A549 (cell line): ENCODE results near the gene BNC2. TPM values are rescaled to one million over a fixed set of nuclear protein-coding genes. Genes with fewer than 3 reads are reported as not detected.

Source experiments
- ATAC-seq, 2 experiments: fragments of 200-7000 bp in 1 of 2; fragments of >200 bp in 1 of 2; cut with Nextera tagmentation in 1 of 2; cut with Tn5 transposase in 1 of 2; 3 replicates each; pipeline versions ENCODE4 v1.8.0 to v1.9.1; 2018 to 2020; ENCODE audit warnings: mild to moderate bottlenecking in 1 of 2, moderate library complexity in 1 of 2
- CTCF ChIA-PET: fragments of 300-600 bp; sonication (Branson Sonifier 250); formaldehyde crosslinking; extraction: SDS; loops from one replicate; lab custom pipeline; 2021; ENCODE audit warnings: antibody characterized with exemption, inconsistent platforms; lab: Yijun Ruan, JAX
- POLR2A ChIA-PET: fragments of 350-600 bp; formaldehyde crosslinking; extraction: SDS; loops from one replicate; lab custom pipeline; 2021; ENCODE audit warnings: antibody characterized with exemption, inconsistent platforms; lab: Yijun Ruan, JAX
- DNase-seq, 2 experiments: peaks; one replicate each; pipeline versions ENCODE4 v3.0.0 to v3.0.0-alpha.2; 2011 to 2016; ENCODE audit warnings: low read depth in 1 of 2, low spot score in 1 of 2
- FAIRE-seq: peaks from 2 replicates; lab custom pipeline; 2011; peaks lifted over from hg19 to GRCh38; lab: Jason Lieb, UNC
- H3K27ac ChIP-seq, 2 experiments: fragments of >200 bp; sonication (Bioruptor Twin); formaldehyde crosslinking; 3 replicates each; pipeline ENCODE4 v1.5.1; 2016 to 2017
- H3K4me1 ChIP-seq: fragments of >200 bp; sonication (Bioruptor Twin); formaldehyde crosslinking; 3 replicates; pipeline ENCODE4 v1.6.1; 2016
- H3K4me2 ChIP-seq: fragments of >200 bp; sonication (Bioruptor Twin); formaldehyde crosslinking; 3 replicates; pipeline ENCODE4 v1.6.1; 2016
- H3K4me3 ChIP-seq: fragments of >200 bp; sonication (Bioruptor Twin); formaldehyde crosslinking; 3 replicates; pipeline ENCODE4 v1.5.1; 2016
- H3K9me3 ChIP-seq: fragments of >200 bp; sonication (Bioruptor Twin); formaldehyde crosslinking; 3 replicates; pipeline ENCODE4 v1.6.1; 2016
- BHLHE40 ChIP-seq: IDR thresholded peaks from 2 replicates; pipeline ENCODE4 v1.6.1; 2012; ENCODE audit warnings: low read depth, low read length, inconsistent platforms
- CBX2 ChIP-seq: fragments of 200-600 bp; sonication (generic); IDR thresholded peaks from 2 replicates; pipeline ENCODE4 v1.6.1; 2016; ENCODE audit warnings: low read depth, mild to moderate bottlenecking, borderline replicate concordance
- CBX8 ChIP-seq: fragments of 200-600 bp; sonication (generic); IDR thresholded peaks from 2 replicates; pipeline ENCODE4 v1.6.1; 2016
- CHD2 ChIP-seq: fragments of 150-350 bp; IDR thresholded peaks from 2 replicates; pipeline ENCODE4 v1.6.1; 2014; ENCODE audit warnings: low read length; ENCODE audit not compliant: partially characterized antibody
- EHF ChIP-seq: fragments of 250-450 bp; sonication (Bioruptor Pico); IDR thresholded peaks from 2 replicates; pipeline ENCODE4 v1.5.0; 2020; ENCODE audit warnings: mild to moderate bottlenecking
- EHMT2 ChIP-seq: fragments of 200-600 bp; sonication (generic); IDR thresholded peaks from 2 replicates; pipeline ENCODE4 v1.6.1; 2016; ENCODE audit warnings: antibody characterized with exemption, low read depth, mild to moderate bottlenecking, moderate library complexity
- EP300 ChIP-seq, 2 experiments: fragments of >200 bp; sonication (Bioruptor Twin); formaldehyde crosslinking; IDR thresholded peaks; 2 replicates in 1 of 2; 3 replicates in 1 of 2; pipeline ENCODE4 v1.6.1; 2016 to 2017
- FOSB ChIP-seq: fragments of 250-450 bp; sonication (Bioruptor Pico); IDR thresholded peaks from 2 replicates; pipeline ENCODE4 v1.5.0; 2020; ENCODE audit warnings: mild to moderate bottlenecking, moderate library complexity
- FOSL2 ChIP-seq, 2 experiments: fragments of 450-650 bp in 1 of 2; fragments of >200 bp in 1 of 2; sonication (Bioruptor Twin) in 1 of 2; formaldehyde crosslinking; IDR thresholded peaks; 2 replicates each; pipeline versions ENCODE4 v1.5.0 to v1.6.1; 2016 to 2020; ENCODE audit warnings: mild to moderate bottlenecking in 1 of 2, moderate library complexity in 1 of 2
- HDAC2 ChIP-seq: fragments of 200-600 bp; sonication (generic); IDR thresholded peaks from 2 replicates; pipeline ENCODE4 v1.6.1; 2016
- JUNB ChIP-seq: fragments of >200 bp; sonication (Bioruptor Twin); formaldehyde crosslinking; IDR thresholded peaks from 2 replicates; pipeline ENCODE4 v1.6.1; 2016
- MAFK ChIP-seq: fragments of 450-650 bp; IDR thresholded peaks from 2 replicates; pipeline ENCODE4 v1.6.1; 2014; ENCODE audit not compliant: partially characterized antibody
- NPAS2 ChIP-seq: fragments of 250-450 bp; sonication (Bioruptor Pico); IDR thresholded peaks from 2 replicates; pipeline ENCODE4 v1.8.0; 2022; ENCODE audit warnings: mild to moderate bottlenecking, moderate library complexity, borderline replicate concordance
- NR3C1 ChIP-seq: fragments of >200 bp; sonication (Bioruptor Twin); formaldehyde crosslinking; IDR thresholded peaks from 3 replicates; pipeline ENCODE4 v1.6.1; 2017
- PHF8 ChIP-seq: fragments of 200-600 bp; sonication (generic); IDR thresholded peaks from 2 replicates; pipeline ENCODE4 v1.6.1; 2016; ENCODE audit warnings: low read depth, mild to moderate bottlenecking, antibody characterized with exemption, moderate library complexity, borderline replicate concordance
- POLR2A ChIP-seq: IDR thresholded peaks from 2 replicates; pipeline ENCODE4 v1.6.1; 2012; ENCODE audit warnings: mild to moderate bottlenecking, low read length
- RARB ChIP-seq: fragments of 250-450 bp; sonication (Bioruptor Pico); IDR thresholded peaks from 2 replicates; pipeline ENCODE4 v1.8.0; 2021; ENCODE audit warnings: mild to moderate bottlenecking, moderate library complexity
- RCOR1 ChIP-seq: fragments of 150-350 bp; IDR thresholded peaks from 2 replicates; pipeline ENCODE4 v1.6.1; 2014; ENCODE audit warnings: antibody characterized with exemption, low read length, low read depth
- RFX5 ChIP-seq: fragments of 450-650 bp; IDR thresholded peaks from 2 replicates; pipeline ENCODE4 v1.7.1; 2014; ENCODE audit warnings: antibody characterized with exemption, mild to moderate bottlenecking, moderate library complexity
- SMC3 ChIP-seq: fragments of >200 bp; sonication (Bioruptor Twin); formaldehyde crosslinking; IDR thresholded peaks from 3 replicates; pipeline ENCODE4 v1.6.1; 2018; ENCODE audit warnings: inconsistent platforms
- SREBF2 ChIP-seq: fragments of 450-650 bp; IDR thresholded peaks from 2 replicates; pipeline ENCODE4 v1.6.1; 2014; ENCODE audit warnings: mild to moderate bottlenecking, moderate library complexity
- TFCP2L1 ChIP-seq: fragments of 250-450 bp; sonication (Bioruptor Pico); IDR thresholded peaks from 2 replicates; pipeline ENCODE4 v1.5.0; 2021; ENCODE audit warnings: mild to moderate bottlenecking
- TP53 ChIP-seq: fragments of 250-450 bp; sonication (Bioruptor Pico); IDR thresholded peaks from 2 replicates; pipeline ENCODE4 v1.5.0; 2021; ENCODE audit warnings: mild to moderate bottlenecking, moderate library complexity
- ZFP36 ChIP-seq: fragments of 450-650 bp; IDR thresholded peaks from 2 replicates; pipeline ENCODE4 v1.6.1; 2014; ENCODE audit warnings: borderline replicate concordance; ENCODE audit not compliant: partially characterized antibody
- ZSCAN20 ChIP-seq: fragments of 250-450 bp; sonication (Bioruptor Pico); IDR thresholded peaks from 2 replicates; pipeline ENCODE4 v1.8.0; 2022; ENCODE audit warnings: mild to moderate bottlenecking, moderate library complexity
- WGBS: methylation state at CpG from one replicate; pipeline ENCODE4 v1.1.6; 2017; ENCODE audit errors: missing lambda C conversion rate; 5-methylcytosine and 5-hydroxymethylcytosine counted together
- polyA plus RNA-seq, 4 experiments: library from polyadenylated mRNA; depleted of rRNA in 3 of 4; stranded (reverse); fragments of >200 nt; fragmentation: RNase III in 1 of 4; extraction: RNeasy Plus Mini Kit Qiagen cat#74134 plus additional on column Dnase treatment in 1 of 4; gene quantifications; 2 replicates in 3 of 4; 3 replicates in 1 of 4; pipeline ENCODE4 v1.2.3, GENCODE V29; 2011 to 2017
- TF ChIP-seq, protein P1 (sequence below): fragments of 150-350 bp; IDR thresholded peaks from 2 replicates; pipeline ENCODE4 v1.6.1; 2014; ENCODE audit warnings: low read depth, mild to moderate bottlenecking, low read length
- TF ChIP-seq, protein P2 (sequence below): fragments of 450-650 bp; IDR thresholded peaks from 2 replicates; pipeline ENCODE4 v1.6.1; 2014; ENCODE audit warnings: antibody characterized with exemption
- TF ChIP-seq, protein P3 (sequence below): fragments of >200 bp; sonication (Bioruptor Twin); formaldehyde crosslinking; IDR thresholded peaks from 3 replicates; pipeline ENCODE4 v1.5.1; 2016
- TF ChIP-seq, protein P4 (sequence below): fragments of >200 bp; sonication (Bioruptor Twin); formaldehyde crosslinking; IDR thresholded peaks from 2 replicates; pipeline ENCODE4 v1.6.1; 2016

BNC2 gene
- polyA plus RNA-seq, 2 of the 4 experiments (the other 2 are of a cell fraction) = 6.2 to 7.5 TPM

DNA sequence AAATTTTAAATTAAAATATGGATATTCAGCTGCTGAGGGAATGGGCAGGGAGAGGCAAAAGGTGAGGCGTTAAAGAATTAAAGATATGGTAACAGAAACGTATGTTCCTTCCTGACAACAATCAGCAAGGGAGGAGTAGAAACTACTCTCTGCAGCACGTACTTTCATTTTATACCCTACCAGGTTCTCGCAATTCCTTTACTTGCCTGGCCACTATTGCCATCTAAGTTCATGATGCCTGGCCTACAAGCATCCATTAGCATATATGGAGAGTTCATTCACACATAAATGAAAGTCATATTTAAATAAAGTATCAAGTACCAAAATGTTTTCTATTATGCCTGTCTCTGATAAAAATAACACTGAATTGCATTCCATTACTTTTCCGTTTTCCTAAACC lies 125.1 kb downstream of the BNC2 start (continued):
- TF ChIP-seq TFCP2L1 (CRISPR knock-in tag) = no peak

DNA sequence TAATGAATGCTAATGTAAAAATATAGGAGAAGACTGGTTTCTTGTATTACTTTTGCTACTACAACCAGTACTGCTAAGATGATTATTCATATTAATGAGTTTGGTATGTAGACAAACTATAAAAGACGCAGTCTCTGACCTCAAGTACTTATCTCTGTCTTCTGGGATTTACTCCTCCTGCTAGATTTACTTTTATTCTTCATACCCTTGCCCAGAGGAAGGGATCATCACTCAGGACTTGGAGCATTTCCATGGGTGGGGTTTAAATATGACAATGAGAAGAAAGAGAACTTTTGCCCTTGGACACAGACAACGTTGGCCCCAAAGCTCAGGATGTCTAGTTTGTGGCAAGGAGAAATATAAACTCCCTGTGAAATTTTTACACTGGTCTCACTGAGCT lies 126.1 kb downstream of the BNC2 start:
- ATAC-seq (no peak), FAIRE-seq (no peak), DNase-seq (no peak)
- POLR2A ChIA-PET = no interaction called here
- no peak overlapping the region for H3K4me2 ChIP-seq
- H3K9me3 ChIP-seq = no peaks in the 10 kb centered on the region
- 0 out of 3 replicates have a peak, but pooled peaks cover 2% of the 10 kb centered on the region for H3K4me1 ChIP-seq
- no peak overlapping the region for H3K4me3 ChIP-seq
- H3K27ac ChIP-seq = no peak overlapping the region
- no peak for TF ChIP-seq RFX5
- TF ChIP-seq POLR2A = no peak
- TF ChIP-seq, protein P1, sequence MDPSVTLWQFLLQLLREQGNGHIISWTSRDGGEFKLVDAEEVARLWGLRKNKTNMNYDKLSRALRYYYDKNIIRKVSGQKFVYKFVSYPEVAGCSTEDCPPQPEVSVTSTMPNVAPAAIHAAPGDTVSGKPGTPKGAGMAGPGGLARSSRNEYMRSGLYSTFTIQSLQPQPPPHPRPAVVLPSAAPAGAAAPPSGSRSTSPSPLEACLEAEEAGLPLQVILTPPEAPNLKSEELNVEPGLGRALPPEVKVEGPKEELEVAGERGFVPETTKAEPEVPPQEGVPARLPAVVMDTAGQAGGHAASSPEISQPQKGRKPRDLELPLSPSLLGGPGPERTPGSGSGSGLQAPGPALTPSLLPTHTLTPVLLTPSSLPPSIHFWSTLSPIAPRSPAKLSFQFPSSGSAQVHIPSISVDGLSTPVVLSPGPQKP = no peak
- no peak for TF ChIP-seq EHF (CRISPR knock-in tag)
- TF ChIP-seq FOSB = no peak
- no peak for TF ChIP-seq PHF8
- no peak for TF ChIP-seq NPAS2 (CRISPR knock-in tag)
- TF ChIP-seq HDAC2 = no peak
- no peak for TF ChIP-seq ZSCAN20 (CRISPR knock-in tag)
- TF ChIP-seq ZFP36 = no peak
- no peak for TF ChIP-seq BHLHE40
- TF ChIP-seq SREBF2 = no peak
- no peak for TF ChIP-seq JUNB
- TF ChIP-seq MAFK = no peak
- no peak for TF ChIP-seq RCOR1
- TF ChIP-seq EP300 (IDR thresholded peaks at IDR 0.05) = no peak
- TF ChIP-seq, all 56 proteins: peak for 0
- WGBS = 10% methylated on average over 2 of the region's 2 CpGs
- CTCF ChIA-PET = no interaction called here

DNA sequence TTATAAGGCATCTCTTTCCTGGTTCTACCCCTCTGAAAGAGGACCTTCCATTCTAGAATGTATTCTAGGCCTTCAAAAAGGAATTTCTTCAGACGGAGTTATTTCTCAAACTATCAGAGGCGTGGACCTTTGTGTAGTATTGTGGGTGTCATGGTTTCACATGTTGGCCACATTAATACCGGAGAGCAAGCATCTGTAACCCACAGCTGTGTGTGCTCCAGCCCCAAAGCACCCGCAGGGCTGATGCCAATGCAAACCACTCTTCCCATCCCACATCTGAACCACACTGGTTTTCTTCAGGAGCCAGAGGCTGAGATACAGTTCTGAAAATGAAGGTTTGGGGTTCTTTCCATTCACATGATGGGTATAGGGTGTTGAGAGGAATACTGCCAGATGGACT lies 127.1 kb downstream of the BNC2 start:
- Histone ChIP-seq H3K4me2 (no peak overlapping the region), H3K9me3 (no peaks in the 10 kb centered on the region), H3K27ac (no peak overlapping the region), H3K4me1 (0 out of 3 replicates have a peak, but pooled peaks cover 2% of the 10 kb centered on the region), H3K4me3 (no peak overlapping the region)
- ChIA-PET CTCF (no interaction called here), POLR2A (no interaction called here)
- TF ChIP-seq CBX2 (no peak), EHMT2 (no peak), SMC3 (no peak), TFCP2L1 (CRISPR knock-in tag) (no peak), CHD2 (no peak), MAFK (no peak), NPAS2 (CRISPR knock-in tag) (no peak), FOSL2 (IDR thresholded peaks at IDR 0.05) (no peak), FOSL2 (CRISPR knock-in tag; IDR thresholded peaks at IDR 0.05) (no peak), RARB (no peak), SREBF2 (no peak), NR3C1 (no peak), CBX8 (no peak), TP53 (CRISPR knock-in tag) (no peak), ZFP36 (no peak)
- TF ChIP-seq, protein P2, sequence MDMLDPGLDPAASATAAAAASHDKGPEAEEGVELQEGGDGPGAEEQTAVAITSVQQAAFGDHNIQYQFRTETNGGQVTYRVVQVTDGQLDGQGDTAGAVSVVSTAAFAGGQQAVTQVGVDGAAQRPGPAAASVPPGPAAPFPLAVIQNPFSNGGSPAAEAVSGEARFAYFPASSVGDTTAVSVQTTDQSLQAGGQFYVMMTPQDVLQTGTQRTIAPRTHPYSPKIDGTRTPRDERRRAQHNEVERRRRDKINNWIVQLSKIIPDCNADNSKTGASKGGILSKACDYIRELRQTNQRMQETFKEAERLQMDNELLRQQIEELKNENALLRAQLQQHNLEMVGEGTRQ = no peak
- TF ChIP-seq, protein P3, sequence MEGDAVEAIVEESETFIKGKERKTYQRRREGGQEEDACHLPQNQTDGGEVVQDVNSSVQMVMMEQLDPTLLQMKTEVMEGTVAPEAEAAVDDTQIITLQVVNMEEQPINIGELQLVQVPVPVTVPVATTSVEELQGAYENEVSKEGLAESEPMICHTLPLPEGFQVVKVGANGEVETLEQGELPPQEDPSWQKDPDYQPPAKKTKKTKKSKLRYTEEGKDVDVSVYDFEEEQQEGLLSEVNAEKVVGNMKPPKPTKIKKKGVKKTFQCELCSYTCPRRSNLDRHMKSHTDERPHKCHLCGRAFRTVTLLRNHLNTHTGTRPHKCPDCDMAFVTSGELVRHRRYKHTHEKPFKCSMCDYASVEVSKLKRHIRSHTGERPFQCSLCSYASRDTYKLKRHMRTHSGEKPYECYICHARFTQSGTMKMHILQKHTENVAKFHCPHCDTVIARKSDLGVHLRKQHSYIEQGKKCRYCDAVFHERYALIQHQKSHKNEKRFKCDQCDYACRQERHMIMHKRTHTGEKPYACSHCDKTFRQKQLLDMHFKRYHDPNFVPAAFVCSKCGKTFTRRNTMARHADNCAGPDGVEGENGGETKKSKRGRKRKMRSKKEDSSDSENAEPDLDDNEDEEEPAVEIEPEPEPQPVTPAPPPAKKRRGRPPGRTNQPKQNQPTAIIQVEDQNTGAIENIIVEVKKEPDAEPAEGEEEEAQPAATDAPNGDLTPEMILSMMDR = no peak
- TF ChIP-seq, protein P4, sequence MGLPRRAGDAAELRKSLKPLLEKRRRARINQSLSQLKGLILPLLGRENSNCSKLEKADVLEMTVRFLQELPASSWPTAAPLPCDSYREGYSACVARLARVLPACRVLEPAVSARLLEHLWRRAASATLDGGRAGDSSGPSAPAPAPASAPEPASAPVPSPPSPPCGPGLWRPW = no peak
- TF ChIP-seq, protein P1 = no peak
- ATAC-seq (no peak), FAIRE-seq (no peak), DNase-seq (no peak)
- 73% methylated on average over 4 of the region's 4 CpGs for WGBS
